NCI-H1930 (cell line): ENCODE results near the gene DDHD1.

Experiments
- DNase-seq, 2 experiments: peaks; one replicate each; lab custom pipeline; 2025; lab: John Stamatoyannopoulos, UW

DDHD1 gene

DNA sequence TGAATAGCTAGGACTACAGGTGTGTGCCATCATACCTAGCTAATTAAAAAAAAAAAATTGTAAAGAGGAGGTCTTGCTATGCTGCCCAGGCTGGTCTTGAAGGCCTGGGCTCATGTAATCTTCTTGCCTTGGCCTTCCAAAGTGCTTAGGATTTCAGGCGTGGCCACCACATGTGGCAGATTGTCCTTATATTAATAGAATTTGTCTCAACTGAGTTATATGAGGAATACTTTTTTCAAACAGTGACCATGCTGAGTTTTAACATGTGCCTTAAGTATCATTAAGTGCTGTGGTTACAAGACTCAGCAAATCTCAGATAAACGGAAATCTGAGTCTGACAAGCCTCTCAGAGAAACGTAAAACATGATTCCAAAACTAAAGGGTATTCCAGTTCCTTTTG is 119.1 kb downstream of the DDHD1 start:
- DNase-seq = no peak

DNA sequence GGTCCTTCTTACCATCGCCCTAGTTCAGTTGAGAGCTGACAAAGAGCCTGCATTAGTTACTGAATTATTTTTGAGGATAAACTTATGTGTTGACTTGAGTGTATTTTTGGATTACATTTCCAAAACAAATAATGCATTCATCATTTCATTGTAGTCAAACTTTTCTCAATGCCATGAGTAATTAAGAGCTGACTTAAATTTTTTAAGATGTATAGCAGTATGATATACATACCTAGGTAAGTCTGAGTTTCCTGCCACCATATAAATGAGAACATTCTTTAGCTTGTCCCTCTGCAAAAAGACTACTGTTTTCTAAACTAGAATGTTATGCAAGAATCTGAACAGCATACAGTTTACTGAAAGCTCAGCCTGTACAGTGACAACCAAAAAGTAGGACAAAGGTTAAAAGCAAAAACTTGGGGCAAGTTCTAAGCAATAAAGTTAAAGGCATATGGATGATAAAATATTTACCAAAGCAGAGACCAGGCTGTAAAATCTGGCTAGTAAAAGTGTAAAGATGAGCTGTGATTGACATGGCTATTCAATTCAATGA is 120.2 kb downstream of the DDHD1 start:
- no peak for DNase-seq

DNA sequence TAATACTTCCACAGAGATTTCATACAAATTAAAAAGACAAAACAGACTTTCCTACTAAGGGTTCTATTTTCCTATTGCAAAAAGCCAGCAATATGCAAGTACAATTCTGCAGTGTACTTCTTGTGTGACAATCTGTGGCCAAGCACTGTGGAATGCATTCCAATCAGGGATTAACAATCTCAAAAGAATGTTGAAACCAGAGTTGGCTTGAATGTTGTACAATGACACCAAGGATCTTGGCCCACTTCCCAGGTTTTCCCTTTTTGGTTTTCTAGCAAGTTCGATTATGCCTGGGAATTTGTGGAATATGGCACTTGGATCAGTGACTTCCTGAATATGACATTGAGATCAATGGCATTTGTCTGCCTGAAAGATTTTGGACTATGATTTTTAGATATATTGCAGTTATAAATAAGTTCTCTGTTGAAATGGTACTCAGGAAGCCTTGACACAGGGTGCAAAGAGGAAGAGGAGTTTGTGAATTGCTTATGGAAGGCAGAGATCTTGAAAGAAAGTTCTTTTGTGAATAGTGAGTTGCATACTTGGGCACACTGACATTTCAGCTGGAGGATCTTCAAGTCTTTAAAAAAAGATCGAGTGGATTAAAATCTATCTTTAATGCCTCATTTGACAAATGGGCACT is 120.8 kb downstream of the DDHD1 start:
- no peak for DNase-seq

DNA sequence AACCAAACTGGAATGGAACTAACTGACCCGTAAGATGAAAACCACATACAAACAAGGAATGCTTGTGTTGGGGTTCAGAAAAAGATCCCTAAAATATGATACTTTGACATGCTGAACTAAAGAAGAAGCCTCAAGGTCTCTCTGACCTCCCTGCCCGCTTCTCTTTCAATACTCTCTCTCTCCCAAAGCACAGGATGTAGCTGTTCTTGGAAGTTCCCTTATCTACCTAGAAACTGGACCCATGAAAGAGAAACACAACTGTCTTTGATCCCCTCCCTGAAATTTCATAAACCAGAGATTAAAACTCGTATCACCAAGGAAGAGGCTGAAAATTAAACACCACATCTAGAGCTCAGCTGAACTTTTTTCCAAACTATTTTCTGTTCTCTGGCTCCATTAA is 125.6 kb downstream of the DDHD1 start:
- DNase-seq = no peak

DNA sequence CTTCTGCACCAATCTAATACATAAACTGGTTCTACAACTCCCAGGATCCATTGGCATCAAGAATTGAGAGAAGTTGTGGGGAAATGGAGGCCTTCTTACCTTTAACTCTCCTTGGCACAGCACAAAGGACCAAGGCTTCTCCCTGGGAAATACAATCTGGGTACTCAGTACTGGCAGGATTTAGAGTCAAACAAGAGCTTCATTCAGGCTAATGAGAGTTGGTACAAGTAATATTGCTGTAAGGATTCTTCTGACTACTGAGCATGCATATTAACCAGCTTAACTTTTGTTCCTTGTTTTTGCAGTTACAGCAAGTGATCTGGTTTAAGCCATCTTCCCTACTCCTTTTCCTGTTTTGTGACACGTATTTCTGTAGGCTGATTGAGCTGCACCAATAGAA is 126.1 kb downstream of the DDHD1 start:
- DNase-seq = no peak

DNA sequence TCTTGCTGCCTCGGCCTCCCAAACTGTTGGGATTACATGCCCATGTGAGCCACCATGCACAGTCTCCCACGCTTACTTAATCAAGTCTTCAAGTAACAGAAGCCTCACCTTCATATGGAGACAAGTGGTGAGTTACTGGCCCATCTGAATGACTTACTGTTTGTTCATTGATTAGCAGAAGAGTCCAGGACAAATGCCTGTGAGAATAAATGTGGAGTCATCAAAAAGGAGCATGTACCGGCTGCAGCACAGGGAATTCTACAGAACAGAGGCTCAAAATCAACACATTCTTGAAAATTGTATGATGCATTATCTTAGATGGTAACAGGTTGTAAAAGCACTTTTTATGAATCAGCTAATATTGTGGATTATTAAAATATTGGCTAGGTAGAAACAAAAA is 129.8 kb downstream of the DDHD1 start:
- no peak for DNase-seq

DNA sequence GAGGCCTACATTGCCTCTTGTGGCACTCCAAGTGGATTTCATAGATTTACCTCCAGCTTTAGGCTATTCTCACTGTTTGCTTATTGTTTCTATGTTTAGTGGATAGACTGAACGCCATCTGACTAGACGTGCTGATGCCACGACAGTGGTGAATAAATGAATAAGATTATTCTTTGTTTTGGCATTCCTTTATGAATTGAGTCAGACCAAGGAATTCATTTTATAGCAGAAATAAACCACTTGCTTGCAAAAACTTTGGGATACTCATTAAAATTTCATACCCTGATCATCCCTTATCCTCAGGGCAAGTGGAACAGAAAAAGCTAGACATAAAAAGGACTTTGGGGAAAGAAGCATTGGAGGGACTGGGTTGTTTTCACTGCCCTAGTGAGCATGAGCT is 130.5 kb downstream of the DDHD1 start:
- no peak for DNase-seq

DNA sequence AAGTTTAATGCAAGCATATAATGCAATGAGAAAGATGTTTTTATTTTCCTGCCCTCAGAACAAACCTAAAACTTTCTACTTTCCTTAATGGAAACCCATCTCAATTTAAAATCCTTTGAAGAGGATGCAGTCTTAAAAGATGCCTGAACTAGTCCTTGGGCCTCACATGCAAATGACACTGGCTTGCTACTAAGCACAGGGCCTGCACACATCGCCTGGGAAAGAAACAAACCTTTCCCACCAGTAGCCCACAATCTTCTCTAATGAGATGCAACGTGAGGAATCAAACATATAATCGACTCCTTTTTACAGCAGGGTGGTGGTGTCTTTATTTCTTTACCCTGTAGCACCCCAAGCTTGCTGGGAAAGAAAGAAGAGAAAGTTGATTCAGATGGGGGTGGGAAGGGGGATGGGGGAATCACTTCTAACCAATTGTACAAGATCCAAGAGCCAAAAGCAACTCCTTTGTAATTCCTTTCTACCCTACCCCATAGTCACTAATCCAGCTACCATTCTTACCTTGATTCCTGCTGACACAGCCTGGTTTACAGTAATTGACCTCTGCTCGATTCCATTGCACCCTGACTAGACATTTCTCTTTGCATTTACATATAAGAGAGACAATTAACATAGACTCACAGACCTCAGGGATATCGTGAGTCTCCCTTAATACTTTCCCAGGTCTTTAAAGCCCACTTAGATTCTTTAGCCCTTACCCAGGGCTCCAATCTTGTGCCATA is 132.8 kb downstream of the DDHD1 start:
- DNase-seq = no peak

DNA sequence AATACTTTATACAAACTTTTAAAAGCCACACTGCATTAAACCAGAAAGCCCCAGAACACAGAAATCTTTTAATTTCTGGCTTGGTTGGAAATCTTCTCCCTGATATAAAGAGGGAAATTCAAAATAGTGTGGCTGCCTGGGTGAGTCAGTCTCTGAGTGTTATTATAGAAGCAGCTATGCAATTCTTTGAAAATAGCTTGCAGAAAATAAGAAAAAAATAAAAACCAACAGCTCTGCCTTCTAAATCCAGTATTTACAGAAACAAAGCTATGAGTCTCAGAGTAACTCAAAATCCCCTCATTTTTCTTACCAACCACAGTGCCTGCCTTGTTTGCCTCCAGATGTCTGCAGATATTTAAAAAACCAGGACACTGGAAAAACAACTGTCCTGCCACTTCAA is 133.7 kb downstream of the DDHD1 start:
- DNase-seq = no peak

DNA sequence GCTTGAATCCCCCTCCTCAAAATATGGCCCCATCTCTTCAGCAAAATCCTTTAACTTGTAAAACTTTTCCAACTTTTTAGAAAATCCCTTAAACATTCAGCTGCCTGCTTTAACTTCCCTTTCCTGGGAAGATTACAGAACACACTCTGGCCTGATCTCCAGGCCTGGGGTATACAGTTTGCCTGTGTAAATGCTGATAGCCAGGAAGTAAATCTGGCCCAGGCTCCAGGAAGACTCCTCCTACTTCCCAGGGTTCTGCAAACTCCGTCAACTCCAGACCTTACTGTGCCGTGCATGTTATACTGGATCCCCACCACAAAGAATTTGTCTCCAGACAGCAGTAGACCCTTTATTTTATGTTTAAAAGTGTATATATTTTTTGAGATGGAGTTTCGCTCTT is 135.3 kb downstream of the DDHD1 start:
- no peak for DNase-seq

DNA sequence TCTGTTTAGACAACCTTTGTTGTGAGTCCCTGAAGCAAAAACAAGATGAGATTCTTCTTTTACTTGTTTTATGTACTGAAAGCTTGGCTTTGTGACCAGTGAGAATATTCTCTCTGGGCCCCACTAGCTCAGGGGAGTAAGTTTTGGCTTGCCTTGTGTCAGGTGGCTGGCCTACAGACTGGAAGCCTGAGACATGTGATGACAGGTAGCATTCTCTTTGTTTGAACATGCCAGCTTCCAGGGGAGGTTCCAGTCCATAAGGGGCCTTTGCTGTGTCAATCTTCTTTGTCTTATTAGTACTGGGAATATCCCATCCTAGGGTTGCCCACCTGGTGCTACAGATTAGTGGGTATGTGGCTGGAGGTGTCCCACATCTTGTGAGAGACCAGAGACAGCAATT is 136.2 kb downstream of the DDHD1 start:
- no peak for DNase-seq

DNA sequence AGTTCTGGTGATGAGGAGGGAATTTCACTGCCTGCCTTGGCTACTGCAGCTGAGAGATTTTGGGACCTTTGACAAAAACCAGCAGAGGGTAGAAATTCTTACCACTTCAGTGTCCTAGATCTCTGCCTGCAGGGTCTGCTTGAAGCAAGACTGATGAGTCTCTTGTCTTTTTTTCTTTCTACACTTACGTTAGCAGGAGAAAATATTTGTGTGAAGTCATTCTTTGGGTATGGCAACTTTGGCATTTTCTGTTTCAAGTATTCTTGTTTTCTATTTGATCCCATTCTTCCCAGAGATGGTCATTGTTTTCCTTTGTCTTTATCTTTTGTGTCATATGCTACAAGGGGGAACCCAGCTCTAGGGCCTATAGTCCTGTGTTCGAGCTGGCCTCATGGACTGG is 136.6 kb downstream of the DDHD1 start:
- no peak for DNase-seq

DNA sequence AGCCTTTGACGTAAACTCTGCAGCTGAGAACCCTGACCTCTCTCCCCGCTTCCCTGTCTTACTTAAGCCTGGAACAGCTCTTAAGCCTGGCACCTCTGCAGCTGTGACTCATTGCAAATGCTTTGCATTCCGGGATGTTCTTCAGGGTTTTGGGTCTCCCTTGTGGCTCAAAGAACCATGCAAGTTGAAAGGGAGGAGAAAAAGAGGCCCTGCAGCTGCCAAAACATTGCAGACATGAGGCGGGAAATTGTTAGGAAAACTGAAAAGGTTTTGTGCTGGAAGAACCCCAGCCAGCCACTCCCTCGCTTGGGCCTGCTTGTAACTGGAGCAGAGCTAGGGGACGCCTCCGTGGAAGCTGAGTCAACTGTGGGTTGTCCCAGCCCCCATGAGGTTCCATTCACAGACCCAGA is 142.1 kb downstream of the DDHD1 start:
- DNase-seq = no peak

DNA sequence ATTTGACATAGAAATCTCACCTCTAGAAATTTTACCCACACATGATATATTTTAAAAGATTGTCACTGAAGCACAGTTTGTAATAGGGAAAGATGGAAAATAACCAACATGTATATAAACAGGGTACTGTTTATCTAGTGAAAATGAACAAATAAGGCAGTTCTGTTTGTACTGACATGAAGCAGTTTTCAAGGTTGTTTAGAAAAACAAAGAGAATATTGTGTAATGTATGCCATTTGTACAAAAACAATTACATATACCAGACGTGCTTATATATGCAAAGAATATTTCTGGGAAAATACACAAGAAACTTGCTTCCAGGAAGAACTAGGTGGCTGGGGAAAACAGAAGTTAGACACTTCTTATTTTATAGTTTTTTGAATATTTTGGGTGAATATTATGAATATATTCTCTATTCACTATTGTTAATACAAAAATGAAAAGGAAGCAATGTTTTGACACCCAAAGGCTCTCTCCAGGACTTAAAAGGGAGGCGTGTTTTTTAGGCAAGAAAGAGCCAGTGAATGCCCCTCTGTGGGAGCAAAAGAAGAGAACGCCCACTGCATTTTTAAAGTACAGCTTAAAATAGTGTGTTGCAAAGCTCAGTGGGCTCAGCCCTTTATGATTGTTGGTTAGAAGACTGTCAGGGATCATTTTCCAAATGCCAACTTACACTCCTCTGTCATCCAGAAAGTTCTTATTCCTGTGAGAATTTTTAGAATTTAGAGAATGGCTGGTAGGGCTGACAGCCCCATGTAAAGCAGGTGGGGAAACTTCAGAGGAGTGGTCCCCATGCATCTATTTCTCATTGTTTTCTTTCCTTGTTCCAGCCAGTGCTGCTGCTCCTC is 142.7 kb downstream of the DDHD1 start:
- DNase-seq = no peak

DNA sequence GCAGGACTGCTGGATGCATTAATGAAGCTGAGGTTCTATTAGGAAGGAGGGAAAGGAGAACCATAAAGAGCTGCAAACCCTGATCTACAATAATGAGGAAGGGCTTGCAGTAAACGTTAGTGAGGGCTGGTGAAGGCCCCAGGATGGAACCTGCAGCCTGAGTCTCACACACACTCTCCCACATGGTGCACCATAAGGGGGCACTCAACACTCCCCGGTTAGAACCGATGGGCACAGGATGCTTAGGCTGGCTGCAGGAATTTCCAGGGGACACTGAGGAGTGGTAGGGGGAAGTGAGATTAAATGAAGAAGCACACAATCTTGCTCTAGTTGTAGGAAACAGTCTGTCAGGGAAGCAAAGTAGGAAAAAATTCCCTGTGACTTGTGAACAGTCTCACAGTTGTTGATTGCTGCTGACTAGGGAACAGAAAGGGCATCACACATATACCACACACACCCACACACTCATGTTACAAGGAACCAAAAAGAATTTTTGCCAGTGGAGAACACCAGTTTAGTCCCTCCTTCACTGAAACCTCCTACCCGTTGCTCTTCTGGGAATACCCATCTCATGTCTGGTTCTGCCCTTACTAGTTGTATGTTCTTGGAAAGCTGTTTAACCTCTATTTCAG is 146.1 kb downstream of the DDHD1 start:
- no peak for DNase-seq

DNA sequence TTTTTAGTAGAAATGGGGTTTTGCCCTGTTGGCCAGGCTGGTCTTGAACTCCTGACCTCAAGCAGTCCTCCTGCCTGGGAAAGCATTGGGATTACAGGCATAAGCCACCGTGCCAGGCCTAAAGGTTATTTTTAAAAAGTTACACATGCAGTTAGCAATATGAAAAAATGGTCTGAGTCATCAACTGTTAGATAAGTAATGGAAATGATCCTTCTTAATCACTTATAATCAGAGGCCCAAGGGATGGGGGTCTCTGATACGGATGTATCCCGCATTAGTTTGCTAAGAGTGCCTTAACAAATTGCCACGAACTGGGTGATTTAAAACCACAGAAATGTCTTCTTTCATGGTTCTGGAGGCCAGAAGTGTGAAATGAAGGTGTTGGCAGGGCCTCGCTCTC is 148.1 kb downstream of the DDHD1 start:
- no peak for DNase-seq

DNA sequence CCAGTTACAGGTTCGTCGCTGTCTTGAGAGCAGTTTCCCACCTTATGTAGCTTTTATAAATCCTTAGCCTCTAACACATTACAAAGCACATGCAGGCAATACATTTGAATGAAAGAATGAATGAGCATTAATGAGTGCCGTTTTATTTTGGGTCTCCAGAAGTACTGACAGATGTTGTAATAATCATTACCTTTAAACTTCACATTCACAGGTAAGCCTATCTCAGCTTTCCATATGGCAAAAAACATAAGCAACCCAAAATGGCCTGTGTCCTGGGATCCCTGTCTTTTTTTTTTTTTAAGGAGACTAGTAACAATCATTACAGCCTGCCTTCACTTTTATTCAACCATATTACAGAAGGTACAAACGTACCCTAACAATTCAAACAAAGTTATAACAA is 149.3 kb downstream of the DDHD1 start:
- no peak for DNase-seq

DNA sequence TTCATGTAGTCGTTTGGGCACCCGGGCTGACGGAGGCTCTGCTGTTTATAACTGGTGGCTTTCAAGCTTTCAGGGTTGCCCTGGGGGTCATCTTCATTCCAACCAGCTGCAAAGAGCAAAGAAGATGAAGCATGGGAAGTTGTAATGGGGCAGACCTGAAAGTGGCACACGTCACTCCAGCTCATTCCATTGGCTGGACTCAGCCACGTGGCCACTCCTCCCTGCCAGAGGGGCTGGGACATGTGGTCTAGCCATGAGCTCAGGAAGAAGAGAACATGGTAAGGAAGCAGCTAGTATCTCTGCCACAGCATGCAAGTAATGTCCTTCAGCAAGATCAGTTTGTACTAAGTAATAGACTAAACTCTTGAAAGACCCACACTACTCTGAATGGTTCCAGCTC is 150.5 kb downstream of the DDHD1 start:
- DNase-seq = no peak

DNA sequence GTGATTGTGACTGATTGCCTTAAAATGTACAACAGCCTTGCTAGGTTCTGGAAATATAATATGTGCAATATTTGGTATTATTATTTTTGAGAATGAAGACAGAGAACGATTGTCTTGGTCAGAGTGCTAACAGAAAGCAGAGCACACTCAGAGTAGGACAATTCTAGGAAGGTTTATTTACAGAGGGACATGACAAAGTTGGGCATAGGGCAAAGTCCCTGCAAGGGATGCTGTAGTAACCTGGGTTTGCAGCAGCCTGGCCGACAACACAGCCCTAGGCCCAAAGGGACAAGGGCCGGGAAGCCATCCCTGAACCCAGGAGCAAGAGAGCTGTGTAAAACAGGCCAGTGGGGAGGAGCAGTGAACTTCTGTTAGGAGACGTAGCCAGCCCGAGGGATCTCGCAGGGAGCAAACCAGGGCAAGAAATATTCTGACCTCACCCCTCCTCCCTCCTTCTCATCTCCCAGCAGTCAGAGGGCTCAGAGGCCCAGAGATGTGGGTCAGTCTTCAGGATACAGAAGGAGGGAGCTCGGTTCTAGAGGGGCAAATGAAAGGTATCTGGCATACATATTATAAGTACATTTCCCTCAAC is 151.2 kb downstream of the DDHD1 start:
- DNase-seq = no peak

DNA sequence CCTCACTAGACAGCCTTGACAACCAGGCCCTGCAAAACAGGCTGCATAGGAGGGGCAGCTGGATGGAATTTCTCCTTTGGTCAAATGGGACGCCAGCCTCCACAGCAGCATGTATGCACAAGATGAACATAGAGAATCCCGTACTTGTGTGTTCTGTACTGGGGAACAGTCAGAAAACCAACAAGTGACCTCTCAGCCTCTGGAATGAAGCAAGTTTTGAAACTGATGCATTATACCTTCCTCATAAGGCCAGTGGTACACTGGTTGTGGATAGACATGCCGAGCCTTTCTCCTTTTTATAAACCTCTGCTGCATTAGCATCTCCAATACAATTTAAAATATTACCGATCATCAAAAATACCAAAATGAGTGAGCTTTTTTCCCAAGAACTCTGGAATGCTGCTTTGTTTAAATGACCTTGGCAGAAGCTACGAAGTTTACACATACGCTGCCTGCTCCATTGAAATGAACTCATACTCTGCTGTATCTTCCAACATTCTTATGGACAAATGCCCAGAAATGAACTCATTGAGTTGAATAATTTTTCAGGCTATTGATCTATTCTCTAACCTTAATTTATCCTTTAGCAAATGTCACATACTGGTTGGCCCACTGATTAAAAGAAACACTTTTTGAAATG is 154.6 kb downstream of the DDHD1 start:
- no peak for DNase-seq

DNA sequence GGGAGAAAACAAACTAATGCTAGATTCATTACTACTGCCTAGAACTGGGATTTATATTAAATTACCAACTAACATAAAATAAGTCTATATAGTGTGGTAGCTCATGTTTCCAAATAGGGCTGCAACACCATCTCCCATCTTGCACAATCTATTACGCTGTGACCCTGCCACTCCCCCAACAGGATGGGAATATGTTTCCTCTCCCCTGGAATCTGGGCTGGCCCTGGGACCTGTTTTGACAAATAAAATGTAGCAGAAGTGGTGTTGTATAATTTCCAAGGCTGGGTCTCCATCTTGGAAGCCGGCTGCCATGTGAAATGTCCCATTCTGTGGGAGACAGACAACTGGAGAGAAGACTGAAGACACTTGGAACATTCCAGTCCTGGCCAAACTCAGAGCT is 156.6 kb downstream of the DDHD1 start:
- DNase-seq = no peak
